Uterine smooth muscle cell (primary cell): ENCODE measurements around the gene EIF2AK2. TPM values are rescaled to one million over a fixed set of nuclear protein-coding genes. Genes with fewer than 3 reads are reported as not detected.

Experiments
- total RNA-seq: library from RNA; depleted of rRNA; stranded (reverse); fragments of >200 nt; gene quantifications from 2 replicates; pipeline ENCODE4 v1.2.3, GENCODE V29; 2014

The EIF2AK2 gene
- 45.1 and 51.0 TPM in 2 replicates for total RNA-seq

GRCh38 chr2:37156857-37157714, at the start of gene EIF2AK2:
Gene EIF2AK2, minus strand, starts transcription at chr2:37156980. Its CDS starts 9,174 bp downstream, at chr2:37147806.

GRCh38 chr2:37196320-37197195, 39.8 kb upstream of the EIF2AK2 start, which contains the start of gene CEBPZOS:
Gene CEBPZOS, plus strand, starts transcription at chr2:37196496. Its CDS starts 3,209 bp downstream, at chr2:37199705.

GRCh38 chr2:37188570-37188969, 31.8 kb upstream of the EIF2AK2 start, which contains the start of gene SULT6B1:
Gene SULT6B1, minus strand, starts transcription at chr2:37188670. Its CDS starts 30 bp downstream, at chr2:37188640.

GRCh38 chr2:37083873-37084794, 72.6 kb downstream of the EIF2AK2 start, which contains the start of the genes GPATCH11 and HEATR5B:
Gene GPATCH11, plus strand, starts transcription at chr2:37084518. Its CDS starts 3,864 bp downstream, at chr2:37088382.
Gene HEATR5B, minus strand, starts transcription at chr2:37084372. Its CDS starts 958 bp downstream, at chr2:37083414.

Other genes with a start within 250 kb of the EIF2AK2 start
- 17.4 and 17.7 TPM in 2 replicates for gene STRN, start 190.4 kb downstream of the EIF2AK2 start, total RNA-seq
- gene HEATR5B, start 72.6 kb downstream of the EIF2AK2 start, total RNA-seq, result 24.1 and 26.8 TPM in 2 replicates
- 7.6 and 12.9 TPM in 2 replicates for gene GPATCH11, start 72.5 kb downstream of the EIF2AK2 start, total RNA-seq
- not detected in 2 replicates for gene SULT6B1, start 31.7 kb upstream of the EIF2AK2 start, total RNA-seq
- gene CEBPZOS, start 39.5 kb upstream of the EIF2AK2 start, total RNA-seq, result 15.6 and 17.9 TPM in 2 replicates
- 59.6 and 81.5 TPM in 2 replicates for gene CEBPZ, start 74.6 kb upstream of the EIF2AK2 start, total RNA-seq
- gene NDUFAF7, start 74.7 kb upstream of the EIF2AK2 start, total RNA-seq, result 20.4 and 20.7 TPM in 2 replicates
- gene PRKD3, start 167.9 kb upstream of the EIF2AK2 start, total RNA-seq, result 72.6 and 80.0 TPM in 2 replicates
- gene QPCT, start 187.7 kb upstream of the EIF2AK2 start, total RNA-seq, result 30.5 and 43.6 TPM in 2 replicates